H9 (cell line): ENCODE data around the gene MED31. TPM values are rescaled to one million over a fixed set of nuclear protein-coding genes. Genes with fewer than 3 reads are reported as not detected.

Source experiments
- DNase-seq: peaks from one replicate; pipeline ENCODE4 v3.0.0-alpha.2; 2017
- H2AFZ ChIP-seq: one replicate; pipeline ENCODE4 v1.6.1; 2013; ENCODE audit warnings: mild to moderate bottlenecking, low read length, control low read depth, moderate library complexity
- H2AK5ac ChIP-seq: 2 replicates; pipeline ENCODE4 v1.6.1; 2013; ENCODE audit warnings: low read length, control low read depth, mixed read lengths; ENCODE audit not compliant: insufficient read length
- H2BK120ac ChIP-seq: one replicate; pipeline ENCODE4 v1.6.1; 2013; ENCODE audit warnings: low read depth, mild to moderate bottlenecking, low read length, control low read depth, inconsistent platforms; ENCODE audit not compliant: poor library complexity, severe bottlenecking
- H2BK12ac ChIP-seq: 2 replicates; pipeline ENCODE4 v1.6.1; 2013; ENCODE audit warnings: low read length, control low read depth, mixed read lengths, low read depth; ENCODE audit not compliant: insufficient read length
- H2BK15ac ChIP-seq: 2 replicates; pipeline ENCODE4 v1.6.1; 2013; ENCODE audit warnings: low read depth, low read length, control low read depth
- H2BK20ac ChIP-seq: one replicate; pipeline ENCODE4 v1.6.1; 2013; ENCODE audit warnings: low read depth, mild to moderate bottlenecking, low read length, control low read depth, inconsistent platforms; ENCODE audit not compliant: poor library complexity, severe bottlenecking
- H2BK5ac ChIP-seq: 2 replicates; pipeline ENCODE4 v1.6.1; 2013; ENCODE audit warnings: low read length, control low read depth, mixed read lengths; ENCODE audit not compliant: insufficient read length
- H3K14ac ChIP-seq: 2 replicates; pipeline ENCODE4 v1.6.1; 2013; ENCODE audit warnings: low read length, control low read depth; ENCODE audit not compliant: insufficient read depth
- H3K18ac ChIP-seq: 2 replicates; pipeline ENCODE4 v1.6.1; 2013; ENCODE audit warnings: low read depth, mild to moderate bottlenecking, mixed read lengths, low read length, control low read depth; ENCODE audit not compliant: insufficient read length
- H3K23ac ChIP-seq: 2 replicates; pipeline ENCODE4 v1.6.1; 2013; ENCODE audit warnings: low read length, control low read depth, mixed read lengths, low read depth; ENCODE audit not compliant: insufficient read length
- H3K23me2 ChIP-seq: 2 replicates; pipeline ENCODE4 v1.6.1; 2013; ENCODE audit warnings: low read depth, mild to moderate bottlenecking, mixed read lengths, low read length, control low read depth; ENCODE audit not compliant: insufficient read length, poor library complexity, severe bottlenecking
- H3K27ac ChIP-seq: 2 replicates; pipeline ENCODE4 v1.5.1; 2013; ENCODE audit warnings: low read length, control low read depth, mixed read lengths, low read depth; ENCODE audit not compliant: insufficient read length
- H3K27me3 ChIP-seq: 2 replicates; pipeline ENCODE4 v1.6.1; 2013; ENCODE audit warnings: low read length, control low read depth, inconsistent platforms; ENCODE audit not compliant: insufficient read depth
- H3K4ac ChIP-seq: 2 replicates; pipeline ENCODE4 v1.6.1; 2013; ENCODE audit warnings: low read depth, mild to moderate bottlenecking, control low read depth, inconsistent platforms, low read length, moderate library complexity
- H3K4me1 ChIP-seq: 2 replicates; pipeline ENCODE4 v1.6.1; 2013; ENCODE audit warnings: low read length, control low read depth, inconsistent platforms; ENCODE audit not compliant: insufficient read depth
- H3K4me2 ChIP-seq: 2 replicates; pipeline ENCODE4 v1.6.1; 2013; ENCODE audit warnings: low read length, control low read depth, mixed read lengths; ENCODE audit not compliant: insufficient read length, insufficient read depth
- H3K56ac ChIP-seq: 2 replicates; pipeline ENCODE4 v1.6.1; 2013; ENCODE audit warnings: low read depth, mild to moderate bottlenecking, mixed read lengths, low read length, control low read depth; ENCODE audit not compliant: insufficient read length
- H3K79me1 ChIP-seq: 2 replicates; pipeline ENCODE4 v1.6.1; 2013; ENCODE audit warnings: low read depth, mild to moderate bottlenecking, moderate library complexity, low read length, control low read depth, inconsistent platforms; ENCODE audit not compliant: insufficient read depth, poor library complexity, severe bottlenecking
- H3K79me2 ChIP-seq: 2 replicates; pipeline ENCODE4 v1.6.1; 2013; ENCODE audit warnings: low read length, control low read depth, inconsistent platforms; ENCODE audit not compliant: insufficient read depth
- H3K9ac ChIP-seq: 2 replicates; pipeline ENCODE4 v1.6.1; 2013; ENCODE audit warnings: low read length, control low read depth, mixed read lengths; ENCODE audit not compliant: insufficient read length; ENCODE audit errors: extremely low read depth
- H3K9me3 ChIP-seq: one replicate; pipeline ENCODE4 v1.6.1; 2013; ENCODE audit warnings: low read depth, low read length, inconsistent platforms; ENCODE audit not compliant: control insufficient read depth
- H3T11ph ChIP-seq: one replicate; pipeline ENCODE4 v1.6.1; 2013; ENCODE audit warnings: mild to moderate bottlenecking, low read length, control low read depth, inconsistent platforms
- H4K20me1 ChIP-seq: one replicate; pipeline ENCODE4 v1.6.1; 2013; ENCODE audit not compliant: control insufficient read depth, insufficient read length, insufficient read depth
- H4K5ac ChIP-seq: 2 replicates; pipeline ENCODE4 v1.6.1; 2013; ENCODE audit warnings: low read depth, mild to moderate bottlenecking, mixed read lengths, low read length, control low read depth; ENCODE audit not compliant: insufficient read length
- H4K8ac ChIP-seq: replicated peaks from 2 replicates; pipeline ENCODE4 v1.6.1; 2013; ENCODE audit warnings: low read length, control low read depth, mixed read lengths, low read depth; ENCODE audit not compliant: insufficient read length
- H4K91ac ChIP-seq: 2 replicates; pipeline ENCODE4 v1.6.1; 2013; ENCODE audit warnings: low read depth, mild to moderate bottlenecking, moderate library complexity, mixed read lengths, low read length, control low read depth; ENCODE audit not compliant: insufficient read length
- H3K27ac Mint-ChIP-seq, 3 experiments: 2 replicates in 2 of 3; 3 replicates in 1 of 3; pipeline ENCODE4 v1.8.0; 2020 to 2021; ENCODE audit warnings: mixed read lengths in 3 of 3, mild to moderate bottlenecking in 1 of 3, moderate library complexity in 1 of 3
- H3K27me3 Mint-ChIP-seq: 2 replicates; pipeline ENCODE4 v1.8.0; 2021; ENCODE audit warnings: low read depth, mild to moderate bottlenecking, moderate library complexity, mixed read lengths
- H3K36me3 Mint-ChIP-seq, 3 experiments: 2 replicates in 2 of 3; 3 replicates in 1 of 3; pipeline ENCODE4 v1.8.0; 2020 to 2021; ENCODE audit warnings: low read depth in 3 of 3, mixed read lengths in 3 of 3; ENCODE audit not compliant: insufficient read depth in 1 of 3
- H3K4me1 Mint-ChIP-seq, 2 experiments: 2 replicates each; pipeline ENCODE4 v1.8.0; 2020; ENCODE audit warnings: mixed read lengths in 2 of 2
- H3K4me3 Mint-ChIP-seq, 2 experiments: 2 replicates in 1 of 2; 3 replicates in 1 of 2; pipeline ENCODE4 v1.8.0; 2020 to 2021; ENCODE audit warnings: mild to moderate bottlenecking in 2 of 2, mixed read lengths in 2 of 2, moderate library complexity in 1 of 2
- H3K9me3 Mint-ChIP-seq, 2 experiments: 2 replicates in 1 of 2; 3 replicates in 1 of 2; pipeline ENCODE4 v1.8.0; 2020; ENCODE audit warnings: mild to moderate bottlenecking in 2 of 2, mixed read lengths in 2 of 2, moderate library complexity in 1 of 2
- CTCF ChIP-seq: fragments of 200-600 bp; sonication (generic); conservative IDR thresholded peaks from 3 replicates; pipeline ENCODE4 v1.8.0; 2021; ENCODE audit warnings: antibody characterized with exemption, mild to moderate bottlenecking
- WGBS: extraction: QIAGEN DNeasy Blood & Tissue Kit; methylation state at CpG from one replicate; pipeline ENCODE4 v1.1.7; 2013; ENCODE audit warnings: missing lambda C conversion rate, low lambda C conversion rate, mixed read lengths; ENCODE audit not compliant: insufficient read length; ENCODE audit errors: extremely low coverage; 5-methylcytosine and 5-hydroxymethylcytosine counted together
- total RNA-seq: library from RNA; stranded (reverse); gene quantifications from 2 replicates; pipeline ENCODE4 v1.2.1, GENCODE V29; 2021

The MED31 gene
- total RNA-seq, 1 experiment from 2014 or later = 11.8 TPM

- H2BK5ac ChIP-seq = no peak overlapping the region
- no peak overlapping the region for H2AK5ac ChIP-seq
- H3K9me3 ChIP-seq = no peaks in the 10 kb centered on the region
- no peak overlapping the region for H2BK120ac ChIP-seq
- H4K20me1 ChIP-seq = no peaks in the 10 kb centered on the region
- H3K9ac ChIP-seq = no peak overlapping the region
- H2BK20ac ChIP-seq = no peak overlapping the region
- H3K27me3 ChIP-seq = peaks cover 4% of the 10 kb centered on the region
- Mint-ChIP-seq H3K9me3 (no peaks in the 10 kb centered on the region), H3K36me3 (no peaks in the 10 kb centered on the region), H3K27me3 (peaks cover 41% of the 10 kb centered on the region), H3K4me1 (peaks cover 0 to 4% of the 10 kb centered on the region in 2 experiments; a peak in 1 of 4 replicates), H3K27ac (no peak overlapping the region), H3K4me3 (no peak overlapping the region)
- peak; percentile 58 for DNase-seq
- no peak for TF ChIP-seq CTCF
- no peak overlapping the region for H3K4me2 ChIP-seq
- H3K56ac ChIP-seq = no peak overlapping the region
- no CpG with 5 or more reads among the region's 10 CpGs for WGBS
- H3K4me1 ChIP-seq = no peaks in the 10 kb centered on the region
- H2AFZ ChIP-seq = no peak overlapping the region
- no peak overlapping the region for H3T11ph ChIP-seq
- H3K23ac ChIP-seq = no peak overlapping the region
- H3K14ac ChIP-seq = no peak overlapping the region; the same call in 1 of the 2 replicates
- H3K18ac ChIP-seq = no peak overlapping the region
- H2BK12ac ChIP-seq = no peak overlapping the region
- H2BK15ac ChIP-seq = no peak overlapping the region
- no peaks in the 10 kb centered on the region for H3K79me2 ChIP-seq
- H3K4ac ChIP-seq = no peak overlapping the region
- no peak overlapping the region for H4K91ac ChIP-seq
- H3K23me2 ChIP-seq = no peaks in the 10 kb centered on the region
- H4K5ac ChIP-seq = no peak overlapping the region
- no peaks in the 10 kb centered on the region for H3K79me1 ChIP-seq
- H3K27ac ChIP-seq = no peak overlapping the region
- no peak overlapping the region for H4K8ac ChIP-seq
Measured at GRCh38 chr17:6669479-6670212, 18.2 kb upstream of the MED31 start.
